Smooth muscle cell of bladder (primary cell): ENCODE data around the gene CIRBP. TPM values are rescaled to one million over a fixed set of nuclear protein-coding genes. Genes with fewer than 3 reads are reported as not detected.

Experiments used
- total RNA-seq: library from RNA; depleted of rRNA; stranded (reverse); fragments of >200 nt; gene quantifications from 2 replicates; pipeline ENCODE4 v1.2.3, GENCODE V29; 2014

The CIRBP gene
- total RNA-seq: 222 and 279 TPM in 2 replicates

DNA sequence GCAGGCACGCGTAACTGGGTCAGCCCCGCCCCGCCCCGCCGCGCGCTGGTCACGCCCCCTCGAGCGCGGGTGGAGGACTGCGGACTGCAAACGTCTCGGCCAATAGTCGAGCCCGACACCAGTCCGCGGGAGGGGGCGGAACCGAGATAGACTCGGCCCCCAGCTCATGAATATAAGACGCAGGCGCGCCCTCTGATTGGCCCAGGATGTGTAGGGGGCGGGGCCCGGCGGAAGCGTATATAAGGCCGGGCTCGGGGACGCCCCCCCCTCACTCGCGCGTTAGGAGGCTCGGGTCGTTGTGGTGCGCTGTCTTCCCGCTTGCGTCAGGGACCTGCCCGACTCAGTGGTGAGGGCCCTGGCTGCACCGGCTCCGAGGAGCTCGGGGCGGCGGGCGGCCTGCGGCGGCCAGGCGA lies at the start of gene CIRBP:
Gene CIRBP (plus strand): TSS at position 268 of the 413 bp plus-strand sequence. CDS start 1,602 bp downstream, outside the sequence.

DNA sequence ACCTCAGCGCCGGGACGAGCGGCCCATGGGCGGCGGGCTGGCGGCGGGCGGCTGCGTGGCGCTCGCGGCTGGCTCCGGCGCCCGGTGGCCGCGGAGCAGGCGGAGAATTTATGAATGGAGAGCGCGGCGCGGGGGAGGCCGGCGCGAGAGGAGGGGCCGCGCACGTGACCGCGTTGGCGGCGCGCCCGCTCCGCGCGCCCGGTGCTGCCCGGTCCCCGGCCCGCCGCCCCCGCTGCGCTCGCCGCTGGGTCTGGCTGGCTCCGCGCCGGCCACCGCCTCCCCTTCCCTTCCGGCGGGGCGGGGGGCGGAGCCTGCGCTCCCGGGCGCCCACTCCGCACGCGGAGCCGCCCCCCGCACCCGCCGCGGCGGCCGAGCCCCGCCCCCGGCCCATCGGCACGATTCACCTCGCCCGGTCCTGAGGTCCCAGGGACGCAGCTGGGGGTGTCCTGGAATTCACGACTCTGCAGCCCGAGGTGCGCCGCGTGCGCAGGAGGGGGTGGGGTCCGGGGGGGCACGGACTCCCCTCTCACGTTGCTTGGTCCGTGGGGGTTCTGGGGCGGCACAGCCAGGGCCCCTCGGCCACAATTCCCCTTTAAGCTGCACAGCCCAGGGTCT lies 31.3 kb upstream of the CIRBP start, which contains the start of gene CBARP:
Gene CBARP (minus strand): TSS at position 252 of the 615 bp plus-strand sequence. CDS start 1,905 bp downstream, outside the sequence.

DNA sequence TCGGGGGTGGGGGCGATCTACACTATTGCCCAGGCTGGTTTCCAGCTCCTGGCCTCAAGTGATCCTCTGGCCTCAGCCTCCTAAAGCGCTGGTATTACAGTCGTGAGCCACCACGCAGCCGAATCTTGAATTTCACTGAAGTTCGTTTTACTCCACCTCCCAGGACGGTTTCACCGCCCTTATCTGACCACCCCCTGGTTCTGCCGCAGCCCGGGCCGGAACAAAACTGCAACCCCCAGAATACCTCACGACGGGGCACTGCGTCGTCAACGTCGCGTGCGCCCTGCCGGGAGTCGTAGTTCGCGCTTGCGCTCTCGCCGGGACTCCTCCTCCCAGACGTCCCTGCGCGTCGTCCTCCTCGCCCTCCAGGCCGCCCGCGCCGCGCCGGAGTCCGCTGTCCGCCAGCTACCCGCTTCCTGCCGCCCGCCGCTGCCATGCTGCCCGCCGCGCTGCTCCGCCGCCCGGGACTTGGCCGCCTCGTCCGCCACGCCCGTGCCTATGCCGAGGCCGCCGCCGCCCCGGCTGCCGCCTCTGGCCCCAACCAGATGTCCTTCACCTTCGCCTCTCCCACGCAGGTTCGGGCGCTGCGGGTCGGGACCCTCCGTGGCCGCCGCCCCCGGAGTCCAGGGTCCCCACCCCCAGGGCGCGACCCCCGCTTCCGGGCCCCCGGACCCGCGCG lies 27.6 kb upstream of the CIRBP start, which contains the start of gene ATP5F1D:
Gene ATP5F1D (plus strand): TSS at position 335 of the 679 bp plus-strand sequence. CDS start 100 bp downstream, at position 435.

DNA sequence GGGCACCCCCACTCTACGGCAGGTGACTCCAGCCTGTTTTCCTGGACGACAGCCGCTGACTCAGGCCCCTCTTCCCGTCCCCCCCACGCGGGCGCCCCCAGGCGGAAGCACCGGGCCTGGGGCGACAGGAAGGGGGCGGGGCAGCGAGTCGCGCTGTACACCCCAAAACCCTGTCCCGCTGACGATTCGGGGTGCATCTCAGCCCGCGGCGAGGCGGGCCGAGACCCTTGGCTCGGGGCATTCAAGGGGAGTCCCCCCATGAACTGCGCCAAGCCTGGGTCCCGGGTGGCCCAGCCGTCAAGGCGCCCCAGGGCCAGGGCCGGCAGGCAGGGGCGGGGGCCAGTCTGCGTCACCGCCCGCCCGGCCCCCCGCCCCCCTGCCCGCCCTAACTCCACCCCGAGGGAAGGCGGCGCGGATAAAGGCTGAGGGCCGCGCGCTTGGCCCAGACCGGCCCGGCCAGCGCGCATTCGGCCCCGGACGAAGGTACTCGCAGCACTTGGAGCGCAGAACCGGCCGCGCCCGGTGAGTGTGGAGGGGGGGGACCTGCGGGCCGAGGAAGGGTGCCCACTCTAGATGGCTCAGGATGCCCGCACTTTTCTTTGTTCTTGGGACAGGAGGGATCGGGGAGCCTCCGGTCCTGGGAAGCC lies 20.9 kb upstream of the CIRBP start, which contains the start of gene MIDN:
Gene MIDN (plus strand): TSS at position 445 of the 647 bp plus-strand sequence. CDS start 1,714 bp downstream, outside the sequence.

DNA sequence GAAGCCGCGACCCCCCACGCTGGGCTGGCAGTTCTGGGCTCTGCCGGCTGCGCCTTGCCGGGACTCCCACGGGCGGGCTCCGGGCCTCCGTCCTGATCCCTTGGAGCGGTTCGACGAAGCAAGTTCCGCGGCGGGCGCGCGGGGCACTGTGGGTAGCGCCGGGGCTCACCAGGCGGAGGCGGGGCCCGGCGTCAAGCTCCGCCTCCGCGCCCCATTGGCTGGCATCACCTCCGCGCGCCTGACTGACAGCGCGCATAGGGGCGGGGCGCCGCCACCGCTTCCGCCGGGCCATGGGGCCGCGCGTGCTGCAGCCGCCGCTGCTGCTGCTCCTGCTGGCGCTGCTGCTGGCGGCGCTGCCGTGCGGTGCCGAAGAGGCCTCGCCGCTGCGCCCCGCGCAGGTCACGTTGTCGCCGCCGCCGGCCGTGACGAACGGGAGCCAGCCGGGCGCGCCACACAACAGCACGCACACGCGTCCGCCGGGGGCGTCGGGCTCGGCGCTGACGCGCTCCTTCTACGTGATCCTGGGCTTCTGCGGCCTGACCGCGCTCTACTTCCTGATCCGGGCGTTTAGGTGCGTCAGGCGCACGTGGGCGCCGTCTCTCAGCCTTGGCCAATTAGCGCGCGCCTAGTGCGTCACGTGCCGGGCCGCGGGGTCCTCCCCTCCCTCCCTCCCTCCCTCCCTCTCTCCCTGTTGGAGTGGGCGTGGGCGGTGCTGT lies 6.3 kb downstream of the CIRBP start, which contains the start of gene FAM174C:
Gene FAM174C (plus strand): TSS at position 271 of the 716 bp plus-strand sequence. CDS start 20 bp downstream, at position 291.

DNA sequence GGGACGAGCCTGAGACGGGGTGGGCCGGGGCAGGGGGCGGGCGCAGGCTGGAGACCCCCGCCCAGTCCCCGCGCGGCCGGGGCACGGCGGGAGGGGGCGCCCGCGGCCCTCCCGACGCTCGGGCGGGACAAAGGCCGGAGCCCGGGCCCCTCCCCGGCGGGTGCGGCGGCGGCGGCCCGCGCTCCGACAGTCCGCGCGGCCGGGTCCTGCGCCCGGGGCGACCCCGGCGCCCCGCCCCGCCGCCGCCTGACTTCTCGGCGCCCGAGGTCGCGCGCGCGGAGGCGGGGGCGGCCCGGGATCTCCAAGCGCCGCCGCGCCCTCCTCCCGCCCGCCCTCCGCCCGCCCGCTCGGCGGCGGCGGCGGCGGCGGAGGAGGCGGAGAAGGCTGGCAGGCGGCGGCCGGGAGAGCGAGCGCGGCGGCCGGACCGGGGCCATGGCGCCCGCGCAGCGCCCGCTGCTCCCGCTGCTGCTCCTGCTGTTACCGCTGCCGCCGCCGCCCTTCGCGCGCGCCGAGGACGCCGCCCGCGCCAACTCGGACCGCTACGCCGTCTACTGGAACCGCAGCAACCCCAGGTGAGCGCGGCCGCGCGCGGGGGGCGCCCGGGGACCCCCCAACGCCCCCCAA lies 16.7 kb downstream of the CIRBP start, which contains the start of gene EFNA2:
Gene EFNA2 (plus strand): TSS at position 137 of the 624 bp plus-strand sequence. CDS start 296 bp downstream, at position 433.

Other genes starting within 250 kb of the CIRBP start
- 47.4 and 57.0 TPM in 2 replicates for gene TMEM259, start 248.2 kb upstream of the CIRBP start, total RNA-seq
- gene RNU6-2, start 247.8 kb upstream of the CIRBP start, total RNA-seq: not detected in 2 replicates
- gene CNN2, start 242.7 kb upstream of the CIRBP start, total RNA-seq: 215 and 242 TPM in 2 replicates
- gene ABCA7, start 229.2 kb upstream of the CIRBP start, total RNA-seq: 3.4 and 3.8 TPM in 2 replicates
- 0.85 and 1.6 TPM in 2 replicates for gene ARHGAP45, start 202.2 kb upstream of the CIRBP start, total RNA-seq
- gene POLR2E, start 174.0 kb upstream of the CIRBP start, total RNA-seq: 83.9 and 89.1 TPM in 2 replicates
- 344 and 573 TPM in 2 replicates for gene GPX4, start 165.3 kb upstream of the CIRBP start, total RNA-seq
- gene SBNO2, start 95.1 kb upstream of the CIRBP start, total RNA-seq: 34.8 and 62.8 TPM in 2 replicates
- gene STK11, start 63.6 kb upstream of the CIRBP start, total RNA-seq: 83.1 and 101 TPM in 2 replicates
- gene CBARP, start 31.3 kb upstream of the CIRBP start, total RNA-seq: 1.00 and 1.8 TPM in 2 replicates
- gene ATP5F1D, start 27.6 kb upstream of the CIRBP start, total RNA-seq: 18.2 and 21.5 TPM in 2 replicates
- gene MIDN, start 20.7 kb upstream of the CIRBP start, total RNA-seq: 10.0 and 12.9 TPM in 2 replicates
- 19.6 and 26.2 TPM in 2 replicates for gene FAM174C, start 6.2 kb downstream of the CIRBP start, total RNA-seq
- not detected in 2 replicates for gene EFNA2, start 16.5 kb downstream of the CIRBP start, total RNA-seq
- gene NDUFS7, start 114.6 kb downstream of the CIRBP start, total RNA-seq: 51.8 and 58.7 TPM in 2 replicates
- gene GAMT, start 132.2 kb downstream of the CIRBP start, total RNA-seq: 29.0 and 36.1 TPM in 2 replicates
- 34.7 and 42.2 TPM in 2 replicates for gene DAZAP1, start 138.3 kb downstream of the CIRBP start, total RNA-seq
- 387 and 450 TPM in 2 replicates for gene RPS15, start 169.1 kb downstream of the CIRBP start, total RNA-seq
- 0.09 and 0.28 TPM in 2 replicates for gene APC2, start 180.8 kb downstream of the CIRBP start, total RNA-seq
- gene C19orf25, start 209.9 kb downstream of the CIRBP start, total RNA-seq: 19.2 and 19.6 TPM in 2 replicates
- 1.3 and 1.6 TPM in 2 replicates for gene PCSK4, start 221.0 kb downstream of the CIRBP start, total RNA-seq
- gene REEP6, start 221.8 kb downstream of the CIRBP start, total RNA-seq: 1.1 and 2.0 TPM in 2 replicates
- gene ADAMTSL5, start 243.7 kb downstream of the CIRBP start, total RNA-seq: 2.1 and 3.1 TPM in 2 replicates